Measurements from ENCODE around the gene ZNF423. TPM values are rescaled to one million over a fixed set of nuclear protein-coding genes. Genes with fewer than 3 reads are reported as not detected.

ZNF423 gene
- polyA plus RNA-seq, 1 of the 3 experiments (the other 2 are of a cell fraction): 1.2 TPM

DNA sequence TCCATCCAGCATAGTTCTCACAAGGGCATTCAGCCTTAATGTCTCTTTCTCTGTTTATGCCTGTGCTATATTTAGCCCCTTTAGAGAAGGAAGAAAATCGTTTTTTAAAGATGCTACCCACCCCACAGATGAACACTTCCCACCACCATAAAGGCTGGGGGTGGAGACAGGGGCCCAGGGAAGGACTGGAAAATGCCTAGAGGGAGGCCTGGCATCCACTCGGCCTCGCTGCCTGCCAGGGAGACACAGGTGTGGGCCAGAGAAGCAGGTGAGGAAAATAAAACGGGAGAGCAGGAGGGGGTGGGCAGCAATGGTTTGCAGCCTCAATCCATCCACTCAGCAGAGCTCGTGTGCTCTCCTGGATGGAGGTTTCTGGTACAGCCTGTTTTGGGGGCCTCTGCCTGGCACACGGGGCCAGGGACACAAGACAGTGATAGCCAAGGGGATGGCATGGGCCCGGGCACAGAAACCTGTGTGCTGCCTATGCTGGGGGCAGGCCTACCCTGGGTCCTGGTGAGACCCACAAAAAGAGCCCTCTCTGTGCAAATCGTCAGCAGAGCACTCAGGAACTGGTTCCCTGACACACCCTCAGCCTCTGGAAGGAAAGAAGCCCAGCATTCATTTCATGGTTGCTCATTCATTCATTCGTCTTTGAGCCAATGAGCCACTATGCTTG, 360.9 kb downstream of the ZNF423 start:
- ChIA-PET CTCF (no interaction called here), POLR2A (no interaction called here)
- Histone ChIP-seq H3K79me2 (ENCODE audit: insufficient read depth) (no peaks in the 10 kb centered on the region), H3K27ac (ENCODE audit: low read depth in 2 of 2, low read length in 1 of 2) (no peak overlapping the region; a peak in 1 of 4 replicates), H2AFZ (ENCODE audit: low read depth) (no peak overlapping the region), H3K4me2 (no peak overlapping the region), H3F3A (replicated peaks; ENCODE audit: insufficient read depth) (no peaks in the 10 kb centered on the region), H3K9ac (no peak overlapping the region), H3K4me1 (ENCODE audit: control insufficient read depth in 1 of 2, insufficient read depth in 2 of 2, low read depth in 1 of 2, low read length in 1 of 2) (peaks cover 0 to 23% of the 10 kb centered on the region in 2 experiments; a peak in 1 of 4 replicates), H3K9me2 (no peaks in the 10 kb centered on the region), H3K27me3 (ENCODE audit: insufficient read depth) (no peaks in the 10 kb centered on the region), H3K36me3 (replicated peaks in 1 of 2; ENCODE audit: control insufficient read depth in 1 of 2, insufficient read depth in 2 of 2, low read length in 1 of 2) (no peaks in the 10 kb centered on the region), H3K4me3 (ENCODE audit: low read depth in 2 of 2, low read length in 1 of 2) (no peak overlapping the region), H3K9me3 (no peaks in the 10 kb centered on the region), H4K20me1 (ENCODE audit: insufficient read depth) (no peaks in the 10 kb centered on the region)
- no peak for TF ChIP-seq RXRA (IDR thresholded peaks at IDR 0.05; ENCODE audit: borderline replicate concordance, low read depth)
- 24% methylated on average over 7 of the region's 9 CpGs for WGBS (ENCODE audit: low lambda C conversion rate)
- no peak for DNase-seq

DNA sequence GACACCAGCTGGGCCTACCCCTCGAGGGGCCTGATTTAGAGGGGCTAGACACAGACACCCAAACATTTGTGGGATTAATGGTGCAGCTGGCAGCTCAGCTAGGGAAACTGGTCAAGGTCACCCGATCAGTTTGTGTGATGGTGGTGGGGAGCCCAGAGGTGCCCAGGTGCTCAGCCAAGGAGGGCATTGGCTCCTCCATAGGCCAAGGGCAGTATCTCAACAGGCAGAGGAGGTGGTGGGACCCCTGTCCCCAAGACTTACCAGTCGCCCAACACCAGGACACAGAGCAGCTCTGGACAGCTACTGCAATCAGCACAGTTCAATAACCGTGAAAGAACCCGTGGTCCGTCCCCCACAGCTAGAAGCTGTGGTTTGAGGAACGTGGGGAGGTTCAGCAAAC, 361.4 kb downstream of the ZNF423 start:
- no peak for TF ChIP-seq EZH2phosphoT487 (IDR thresholded peaks at IDR 0.05; ENCODE audit: borderline replicate concordance, low read depth)
- TF ChIP-seq YY1 (IDR thresholded peaks at IDR 0.05; ENCODE audit: low read depth): no peak
- TF ChIP-seq TEAD4 (IDR thresholded peaks at IDR 0.05; ENCODE audit: borderline replicate concordance, insufficient read depth): no peak
- no peak for TF ChIP-seq EP300 (IDR thresholded peaks at IDR 0.05; ENCODE audit: borderline replicate concordance in 1 of 2, low read depth in 1 of 2, low read length in 1 of 2)
- TF ChIP-seq TAF1 (IDR thresholded peaks at IDR 0.05; ENCODE audit: borderline replicate concordance, low read depth, low read length): no peak
- no peak for TF ChIP-seq MXI1 (IDR thresholded peaks at IDR 0.05; ENCODE audit: low read depth, low read length)
- TF ChIP-seq, protein P1, sequence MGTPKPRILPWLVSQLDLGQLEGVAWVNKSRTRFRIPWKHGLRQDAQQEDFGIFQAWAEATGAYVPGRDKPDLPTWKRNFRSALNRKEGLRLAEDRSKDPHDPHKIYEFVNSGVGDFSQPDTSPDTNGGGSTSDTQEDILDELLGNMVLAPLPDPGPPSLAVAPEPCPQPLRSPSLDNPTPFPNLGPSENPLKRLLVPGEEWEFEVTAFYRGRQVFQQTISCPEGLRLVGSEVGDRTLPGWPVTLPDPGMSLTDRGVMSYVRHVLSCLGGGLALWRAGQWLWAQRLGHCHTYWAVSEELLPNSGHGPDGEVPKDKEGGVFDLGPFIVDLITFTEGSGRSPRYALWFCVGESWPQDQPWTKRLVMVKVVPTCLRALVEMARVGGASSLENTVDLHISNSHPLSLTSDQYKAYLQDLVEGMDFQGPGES (IDR thresholded peaks at IDR 0.05; ENCODE audit: low read depth, low read length): no peak
- TF ChIP-seq ELF1 (IDR thresholded peaks at IDR 0.05): no peak
- no peak for TF ChIP-seq POLR2AphosphoS5 (IDR thresholded peaks at IDR 0.05; ENCODE audit: low read depth, low read length)
- no peak for TF ChIP-seq JUND (IDR thresholded peaks at IDR 0.05)
- TF ChIP-seq SIN3A (IDR thresholded peaks at IDR 0.05; ENCODE audit: borderline replicate concordance, low read depth, low read length): no peak
- TF ChIP-seq GABPA (IDR thresholded peaks at IDR 0.05; ENCODE audit: low read depth): no peak
- Histone ChIP-seq H4K20me1 (ENCODE audit: insufficient read depth) (no peaks in the 10 kb centered on the region), H3K4me2 (no peak overlapping the region), H3K9me3 (no peaks in the 10 kb centered on the region), H3K79me2 (ENCODE audit: insufficient read depth) (no peaks in the 10 kb centered on the region), H3K9me2 (no peaks in the 10 kb centered on the region), H3K27me3 (ENCODE audit: insufficient read depth) (no peaks in the 10 kb centered on the region), H3K9ac (no peak overlapping the region), H3K36me3 (replicated peaks in 1 of 2; ENCODE audit: control insufficient read depth in 1 of 2, insufficient read depth in 2 of 2, low read length in 1 of 2) (no peaks in the 10 kb centered on the region), H3K4me1 (ENCODE audit: control insufficient read depth in 1 of 2, insufficient read depth in 2 of 2, low read depth in 1 of 2, low read length in 1 of 2) (peaks cover 0 to 23% of the 10 kb centered on the region in 2 experiments; a peak in 1 of 4 replicates), H3K4me3 (ENCODE audit: low read depth in 2 of 2, low read length in 1 of 2) (no peak overlapping the region), H3K27ac (ENCODE audit: low read depth in 2 of 2, low read length in 1 of 2) (no peak overlapping the region; a peak in 1 of 4 replicates), H3F3A (replicated peaks; ENCODE audit: insufficient read depth) (no peaks in the 10 kb centered on the region), H2AFZ (ENCODE audit: low read depth) (no peak overlapping the region)
- WGBS (ENCODE audit: low lambda C conversion rate): 23% methylated on average over 2 of the region's 7 CpGs
- POLR2A ChIA-PET: no interaction called here
- CTCF ChIA-PET: no interaction called here
- no peak for DNase-seq
